GM19397 (cell line): ENCODE data around the gene ASCC3.
A peak's percentile ranks its signal among the peaks of the same experiment; 100 is the strongest.
"Not testable (repeated sequence)": the region's sequence is repeated elsewhere in the genome, so short reads cannot be mapped to it uniquely, and the experiment has no call there.

ENCODE experiments used
- ATAC-seq: cut with Tn5 transposase; IDR thresholded peaks from one replicate; pipeline ENCODE4 v1.9.1; 2021; ENCODE audit warnings: mild to moderate bottlenecking, moderate library complexity; ENCODE audit not compliant: unreplicated experiment

The ASCC3 gene

DNA sequence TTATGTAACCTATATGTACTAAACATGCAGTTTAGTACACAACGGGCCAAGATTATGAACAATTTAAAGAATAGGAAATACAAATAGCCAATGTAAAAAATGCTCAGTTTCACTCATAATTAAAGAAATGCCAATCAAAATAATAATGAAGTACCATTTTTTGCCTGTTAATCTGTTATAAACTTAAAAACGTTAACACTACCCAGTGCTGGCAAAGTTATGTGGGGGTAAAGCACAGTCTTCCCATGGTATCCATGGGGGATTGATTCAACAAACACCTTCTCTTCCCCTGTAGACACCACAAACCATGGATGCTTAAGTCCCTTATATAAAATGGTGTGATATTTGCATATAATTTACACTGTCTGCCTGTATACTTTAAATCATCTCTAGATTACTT lies 211.1 kb downstream of the ASCC3 start:
- no peak for ATAC-seq

DNA sequence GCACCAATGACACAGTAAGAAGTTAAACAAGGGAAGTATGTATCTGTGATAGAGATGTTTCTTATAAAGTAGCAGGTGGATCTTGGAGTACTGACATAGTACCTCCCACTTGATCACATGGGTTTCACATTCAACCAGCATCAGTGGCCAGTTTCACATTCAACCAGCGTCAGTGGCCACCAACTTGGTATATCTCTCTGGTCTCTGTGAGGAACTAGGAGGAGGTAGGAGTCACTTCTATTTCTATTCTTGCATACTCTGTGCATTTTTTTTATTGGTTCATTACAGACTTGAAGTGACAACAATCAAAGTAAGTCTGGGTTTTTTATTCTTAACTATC lies 216.1 kb downstream of the ASCC3 start:
- ATAC-seq: peak; percentile 99

DNA sequence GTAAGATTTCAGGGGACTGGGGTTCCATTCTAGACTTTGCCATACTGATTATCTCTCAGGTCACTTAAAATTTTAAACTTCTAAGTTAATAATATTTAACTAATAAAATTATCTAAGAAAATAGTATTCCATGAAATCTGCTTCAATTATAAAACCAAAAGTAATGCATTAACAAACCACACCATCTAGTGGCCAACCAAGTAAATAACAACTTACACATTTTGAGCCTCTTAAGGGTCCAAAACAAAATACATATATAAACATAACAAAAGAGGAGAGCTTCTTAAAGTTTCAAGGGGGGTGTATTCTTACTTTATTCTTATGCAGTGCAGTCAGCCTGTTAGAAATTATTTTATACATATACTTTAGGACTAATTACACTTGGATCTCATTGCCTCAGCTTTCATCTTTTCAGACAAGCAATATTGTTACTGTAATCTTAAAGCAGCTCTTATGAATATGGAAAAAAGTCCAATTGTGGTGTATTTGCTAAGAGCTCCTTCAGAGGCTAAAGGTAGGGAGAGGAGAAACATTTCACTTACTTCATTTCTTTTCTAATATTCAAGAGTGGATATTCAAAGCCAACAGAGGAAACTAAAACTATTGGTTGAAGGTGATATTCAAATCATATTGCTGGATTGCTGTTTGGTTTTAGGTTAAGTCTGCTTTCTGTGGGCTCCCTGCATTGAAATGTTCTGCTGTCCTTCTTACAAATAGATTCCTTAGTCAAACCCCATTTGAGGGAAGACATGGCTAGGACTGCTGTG lies 216.7 kb downstream of the ASCC3 start:
- ATAC-seq: peak; percentile 50

DNA sequence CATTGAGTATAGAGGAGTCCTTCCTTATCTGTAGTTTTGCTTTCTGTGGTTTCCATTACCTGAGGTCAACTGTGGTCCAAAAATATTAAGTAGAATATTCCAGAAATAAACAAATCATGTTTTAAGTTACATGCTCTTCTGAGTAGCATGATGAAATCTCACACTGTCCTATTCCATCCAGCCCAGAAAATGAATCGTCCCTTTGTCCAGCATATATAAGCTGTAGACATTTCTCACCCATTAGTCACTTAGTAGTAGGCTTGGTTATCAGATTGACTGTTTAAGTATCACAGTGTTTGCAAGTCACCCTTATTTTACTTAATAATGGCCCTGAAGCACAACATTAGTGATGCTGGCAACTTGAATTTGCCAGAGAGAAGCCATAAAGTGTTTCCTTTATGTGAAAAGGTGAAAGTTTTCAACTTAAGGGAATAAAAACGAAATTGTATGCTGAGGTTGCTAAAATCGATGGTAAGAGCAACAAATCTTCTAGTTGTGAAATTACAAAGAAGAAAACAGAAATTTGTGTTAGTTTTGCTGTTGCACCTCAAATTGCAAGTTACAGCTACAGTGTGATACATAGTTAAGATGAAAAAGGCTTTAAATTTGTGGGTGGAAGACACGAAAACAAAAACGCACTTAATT lies 217.8 kb downstream of the ASCC3 start:
- no peak for ATAC-seq

DNA sequence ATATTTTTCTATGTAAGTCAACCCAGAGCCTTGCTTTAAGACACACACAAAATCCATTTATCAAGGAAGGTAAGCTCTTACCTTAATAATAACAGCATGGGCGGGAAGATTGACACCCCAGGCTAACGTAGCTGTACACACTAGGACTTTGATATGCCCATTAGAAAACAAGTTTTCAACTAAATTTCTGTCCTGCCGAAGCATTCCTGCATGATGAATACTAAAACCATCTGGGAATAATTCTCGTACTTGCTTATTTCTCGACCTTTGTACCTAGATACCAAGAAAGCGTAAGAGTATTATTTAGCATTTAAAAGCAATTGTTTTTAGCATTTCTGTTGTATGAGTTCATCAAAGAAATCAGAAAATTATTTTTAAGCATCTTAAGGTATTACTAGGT lies 218.9 kb downstream of the ASCC3 start:
- no peak for ATAC-seq

DNA sequence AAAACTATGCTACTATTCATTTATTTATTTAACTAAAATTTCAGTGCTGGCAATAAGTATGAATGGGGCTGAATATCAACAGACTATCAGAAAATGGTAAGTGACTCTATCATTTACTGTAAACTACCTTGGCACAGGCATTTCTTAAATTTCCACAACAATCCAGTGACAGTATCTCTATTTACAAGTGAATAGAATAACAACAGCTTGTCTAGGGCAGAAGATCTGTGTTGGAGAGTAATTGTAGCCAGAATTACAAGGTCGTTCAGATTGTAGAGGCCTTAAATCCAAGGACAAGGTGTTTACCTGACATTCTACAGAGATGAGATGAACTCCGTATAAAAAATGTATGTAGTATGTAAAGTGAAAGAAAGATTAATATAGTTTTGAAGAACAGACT lies 222.6 kb downstream of the ASCC3 start:
- no peak for ATAC-seq

DNA sequence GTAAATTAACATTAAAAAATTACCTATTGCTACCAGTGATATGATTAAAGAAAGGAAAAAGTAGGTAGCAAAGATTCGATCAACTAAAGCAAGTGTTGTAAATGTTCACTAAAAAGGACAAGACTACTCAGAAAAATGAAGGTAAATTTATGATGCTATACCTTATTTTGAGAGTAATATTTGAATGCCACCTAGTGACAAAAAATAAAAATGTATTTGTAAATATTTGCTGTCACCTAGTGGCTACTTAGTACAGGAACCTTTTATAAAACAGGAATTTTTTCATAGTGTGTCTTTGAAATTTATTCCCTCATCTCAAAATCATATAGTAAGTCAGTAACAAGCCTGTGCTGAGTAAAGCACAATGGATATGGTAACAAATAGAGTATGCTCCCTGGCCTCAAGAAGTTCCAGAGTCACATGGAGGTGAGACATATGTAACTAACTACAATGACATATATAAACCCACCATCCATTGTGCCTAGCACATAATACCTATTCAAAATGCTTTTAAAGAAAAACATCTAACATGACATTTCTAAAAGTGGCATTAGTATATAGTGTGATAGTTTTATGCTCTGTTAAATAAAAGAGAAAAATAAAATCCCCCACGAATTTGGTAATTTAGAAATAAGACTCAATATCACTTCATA lies 223.3 kb downstream of the ASCC3 start:
- no peak for ATAC-seq

DNA sequence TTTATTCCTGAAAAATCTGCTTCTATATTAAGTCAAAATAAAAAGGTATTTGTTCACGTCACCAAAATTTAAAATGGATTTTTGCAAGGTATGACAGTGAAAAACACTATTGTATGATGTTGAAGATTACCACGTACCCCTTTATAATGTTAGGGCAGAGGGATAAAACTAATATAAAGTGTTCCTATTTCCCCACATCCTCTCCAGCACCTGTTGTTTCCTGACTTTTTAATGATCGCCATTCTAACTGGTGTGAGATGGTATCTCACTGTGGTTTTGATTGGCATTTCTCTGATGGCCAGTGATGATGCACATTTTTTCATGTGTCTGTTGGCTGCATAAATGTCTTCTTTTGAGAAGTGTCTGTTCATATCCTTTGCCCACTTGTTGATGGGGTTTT lies 240.0 kb downstream of the ASCC3 start:
- ATAC-seq: not testable (repeated sequence)

DNA sequence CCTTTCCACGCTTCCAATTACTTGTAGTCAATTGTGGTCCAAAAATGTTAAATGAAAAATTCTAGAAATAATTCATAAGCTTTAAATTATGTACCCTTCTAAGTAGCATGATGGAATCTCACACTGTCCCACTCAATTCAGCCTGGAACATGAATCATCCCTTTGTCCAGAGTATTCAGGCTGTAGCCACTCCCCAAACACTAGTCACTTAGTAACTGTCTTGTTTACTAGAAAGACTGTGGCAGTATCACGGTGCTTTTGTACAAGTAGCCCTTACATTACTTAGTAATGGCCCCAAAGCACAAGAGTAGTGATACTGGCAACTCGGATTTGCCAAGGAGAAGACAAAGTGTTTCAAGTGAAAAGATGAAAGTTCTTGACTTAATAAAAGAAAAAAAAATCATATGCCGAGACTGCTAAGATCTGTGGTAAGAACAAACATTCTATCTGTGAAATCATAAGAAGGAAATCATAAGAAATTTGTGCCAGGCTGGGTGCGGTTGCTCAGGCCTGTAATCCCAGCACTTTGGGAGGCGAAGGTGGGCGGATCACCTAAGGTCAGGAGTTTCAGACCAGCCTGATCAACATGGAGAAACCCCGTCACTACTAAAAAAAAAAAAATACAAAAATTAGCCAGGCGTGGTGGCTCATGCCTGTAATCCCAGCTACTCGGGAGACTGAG lies 247.9 kb downstream of the ASCC3 start:
- no peak for ATAC-seq

DNA sequence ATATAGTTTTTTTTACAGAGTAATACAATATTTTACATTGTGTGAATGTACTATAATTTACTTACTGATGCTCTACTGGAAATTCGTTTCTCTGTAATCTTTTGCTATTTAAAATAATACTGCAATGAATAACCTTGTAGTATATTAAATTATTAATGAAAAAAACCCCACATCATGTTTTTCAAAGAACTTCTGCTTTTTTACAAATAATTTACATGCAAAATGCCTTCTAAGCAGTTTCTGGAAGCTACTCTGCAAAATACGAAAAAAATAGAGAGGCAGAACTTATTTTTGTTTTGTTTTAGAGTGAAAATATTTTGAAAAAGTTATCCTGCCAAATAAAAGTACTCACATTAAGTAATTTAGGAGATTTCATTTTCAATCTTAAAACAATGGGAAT lies 250.6 kb downstream of the ASCC3 start:
- no peak for ATAC-seq

DNA sequence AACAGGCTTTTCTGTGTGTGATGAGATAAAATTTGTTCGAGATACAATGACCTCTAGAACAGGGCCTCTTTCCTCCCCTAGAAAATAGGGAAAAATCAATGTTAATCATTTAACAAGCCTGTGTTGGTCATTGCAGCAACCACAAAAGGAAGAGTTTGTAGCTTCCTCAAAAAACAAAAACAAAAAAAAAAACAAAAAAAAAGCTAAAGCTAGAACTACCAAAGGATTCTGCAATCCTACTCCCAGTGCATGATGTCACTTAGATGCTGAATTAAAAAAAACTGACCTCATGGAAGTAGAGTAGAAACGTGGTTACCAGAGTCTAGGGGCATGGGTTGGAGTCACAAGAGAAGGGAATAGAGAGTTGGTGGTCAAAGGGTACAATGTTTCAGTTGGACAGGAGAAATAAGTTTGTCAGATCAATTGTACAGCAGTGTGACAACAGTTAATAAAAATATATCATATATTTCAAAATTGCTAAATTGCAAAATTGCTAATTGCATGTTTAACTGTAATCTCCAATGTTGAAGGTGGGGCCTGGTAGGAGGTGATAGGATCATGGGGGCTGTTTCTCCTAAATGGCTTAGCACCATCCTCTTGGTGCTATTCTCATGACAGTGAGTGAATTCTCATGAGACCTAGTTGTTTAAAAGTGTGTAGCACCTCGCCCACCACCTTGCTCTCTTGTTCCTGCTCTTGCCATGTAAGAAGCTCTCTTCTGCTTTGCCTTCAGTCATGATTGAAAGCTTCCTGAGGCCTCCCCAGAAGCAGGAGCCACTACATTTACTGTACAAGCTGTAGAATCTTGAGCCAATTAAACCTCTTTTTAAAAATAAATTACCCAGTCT lies 253.0 kb downstream of the ASCC3 start:
- no peak for ATAC-seq

DNA sequence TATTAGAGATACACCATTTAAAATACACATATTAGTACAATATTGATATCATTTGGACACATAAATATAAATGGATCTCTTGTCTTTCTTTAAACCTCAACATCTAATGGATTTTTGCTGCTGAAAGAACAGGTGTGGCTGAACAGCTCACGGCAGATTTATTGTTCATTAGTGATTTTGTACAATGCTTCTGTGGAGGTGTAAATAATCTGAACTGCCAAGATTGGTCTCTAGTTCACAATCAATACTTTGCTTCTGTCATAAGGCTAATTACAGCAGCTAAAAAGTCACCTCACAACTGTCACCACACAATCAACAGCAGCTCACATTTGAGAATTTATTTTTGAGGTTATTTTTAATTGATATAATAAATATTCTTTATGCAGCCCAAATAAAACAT lies 254.4 kb downstream of the ASCC3 start:
- no peak for ATAC-seq

DNA sequence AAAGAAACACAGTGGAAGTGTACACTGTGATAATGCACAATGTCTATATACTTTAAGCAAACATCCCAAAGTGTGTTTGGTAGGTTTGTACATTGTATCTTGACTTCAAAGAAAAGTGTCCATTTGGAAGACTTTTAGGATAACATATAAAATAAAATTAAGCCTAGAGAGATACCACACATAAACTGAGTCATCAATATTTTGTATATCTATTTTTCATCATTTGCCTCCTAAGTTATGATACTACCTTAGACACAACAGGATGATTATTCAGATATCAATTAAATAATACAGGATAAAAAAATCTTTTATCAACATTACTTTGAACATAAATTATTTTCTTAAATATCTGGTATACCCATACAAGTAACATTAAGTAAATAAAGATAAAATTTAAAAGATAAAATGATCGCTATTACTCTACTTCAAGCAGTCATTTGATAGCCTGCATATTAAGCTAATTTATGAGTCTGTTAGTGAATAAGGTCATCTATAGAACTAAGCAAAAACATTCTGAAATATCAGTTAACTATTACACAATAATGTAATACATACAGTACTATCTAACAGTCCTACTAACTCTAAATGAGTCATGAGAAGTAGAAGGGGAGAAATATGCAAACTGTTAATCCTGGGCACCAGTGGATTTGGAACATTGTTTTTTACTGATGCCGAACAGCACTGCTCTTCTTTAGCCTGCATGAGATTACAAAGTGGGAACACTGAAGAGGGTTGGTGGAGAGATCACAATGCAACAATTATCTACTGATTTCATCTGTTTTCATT lies 258.0 kb downstream of the ASCC3 start:
- no peak for ATAC-seq

DNA sequence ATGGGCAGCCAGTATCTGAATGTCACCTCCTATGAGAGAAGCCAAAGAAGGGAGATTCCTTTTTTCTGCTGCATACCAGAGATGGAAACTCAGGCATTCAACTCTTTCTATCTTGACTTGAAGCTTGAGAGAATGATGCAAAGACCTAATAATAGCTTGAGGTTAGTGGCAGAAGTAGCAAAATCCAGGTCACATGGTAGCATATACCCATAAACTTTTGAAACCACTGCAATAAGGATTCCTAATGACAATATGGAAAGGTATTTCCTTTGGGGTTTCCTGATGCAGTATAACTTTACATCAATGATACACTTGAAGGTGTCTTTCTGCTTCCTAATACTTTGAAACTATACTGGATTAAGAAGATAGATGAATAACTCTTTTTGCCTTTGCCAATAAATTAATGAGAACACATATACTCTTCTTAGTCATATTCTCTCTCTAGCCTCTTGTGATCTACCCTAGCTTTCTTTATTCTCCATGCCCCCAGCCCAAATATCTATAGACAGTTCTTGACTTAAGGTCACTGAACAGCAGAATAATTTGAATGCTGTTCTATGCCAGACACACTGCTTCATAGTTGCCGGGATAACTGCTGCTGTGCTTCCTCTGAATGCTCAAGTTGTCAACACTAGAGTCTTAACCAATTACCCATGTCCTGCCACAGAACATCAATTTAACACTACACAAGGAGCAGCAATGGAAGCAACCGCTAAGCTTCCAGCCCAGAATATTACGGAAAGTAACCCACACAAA lies 260.9 kb downstream of the ASCC3 start:
- ATAC-seq: no peak

DNA sequence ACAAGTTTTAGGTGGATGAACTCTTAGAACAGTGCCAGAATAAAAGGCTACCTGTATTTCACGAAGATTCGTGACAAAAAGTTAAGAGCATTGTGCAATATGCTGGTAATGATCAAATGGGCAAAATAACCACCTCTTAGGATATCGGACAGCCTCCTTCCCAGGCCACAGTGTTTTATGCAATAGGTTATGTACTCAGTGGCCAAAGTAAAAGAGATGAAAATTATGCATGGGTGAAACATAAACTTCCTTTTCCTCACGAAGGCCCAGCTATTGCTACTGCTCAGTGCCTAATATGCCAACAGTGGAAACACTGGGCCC lies 262.8 kb downstream of the ASCC3 start:
- ATAC-seq: no peak

DNA sequence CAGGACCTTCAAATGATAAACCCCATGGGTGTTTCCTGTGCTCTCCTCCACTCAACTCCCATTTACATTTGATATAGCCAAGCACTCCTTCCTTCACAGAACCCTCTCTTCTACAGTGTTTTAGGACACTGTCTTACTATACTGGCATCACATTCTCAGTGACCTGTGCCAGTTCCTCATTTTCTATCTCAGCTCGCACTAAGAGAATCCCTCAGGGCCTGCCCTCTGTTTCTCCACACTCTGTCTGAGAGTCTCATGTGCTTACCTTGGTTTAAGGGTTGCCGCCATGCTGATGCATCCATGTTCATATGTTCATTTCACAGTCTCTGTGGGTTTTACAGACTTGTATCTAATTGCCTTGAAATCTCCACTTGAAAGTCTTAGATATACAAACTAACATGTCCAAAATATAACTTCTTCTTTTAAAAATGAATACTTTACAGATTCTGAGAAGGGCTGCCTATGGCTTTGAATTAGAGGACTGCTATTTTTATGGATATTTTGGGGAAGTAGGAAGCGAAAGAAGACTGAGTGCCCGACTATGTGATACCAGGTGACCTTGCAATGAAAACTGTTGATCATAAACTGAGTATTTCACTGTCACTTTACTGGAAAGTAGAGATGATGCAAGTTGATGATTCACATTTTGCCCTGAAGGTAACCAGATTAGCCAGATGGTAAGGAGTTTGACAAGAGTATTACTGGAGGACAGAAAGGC lies 263.3 kb downstream of the ASCC3 start:
- no peak for ATAC-seq

DNA sequence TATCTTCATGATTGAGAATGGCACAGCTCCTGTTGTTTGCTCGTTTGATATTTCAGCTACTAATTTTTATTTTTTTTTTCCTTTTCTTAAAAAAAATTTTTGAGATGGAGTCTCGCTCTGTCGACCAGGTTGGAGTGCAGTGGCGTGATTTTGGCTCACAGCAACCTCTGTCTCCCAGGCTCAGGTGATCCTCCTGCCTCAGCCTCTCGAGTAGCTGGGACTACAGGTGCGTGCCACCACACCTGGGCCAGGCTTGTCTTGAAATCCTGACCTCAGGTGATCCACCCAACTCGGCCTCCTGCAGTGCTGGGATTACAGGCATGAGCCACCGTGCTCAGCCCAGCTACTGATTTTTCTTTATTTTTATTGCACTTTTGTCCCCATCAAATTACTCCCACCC lies 266.2 kb downstream of the ASCC3 start:
- no peak for ATAC-seq

DNA sequence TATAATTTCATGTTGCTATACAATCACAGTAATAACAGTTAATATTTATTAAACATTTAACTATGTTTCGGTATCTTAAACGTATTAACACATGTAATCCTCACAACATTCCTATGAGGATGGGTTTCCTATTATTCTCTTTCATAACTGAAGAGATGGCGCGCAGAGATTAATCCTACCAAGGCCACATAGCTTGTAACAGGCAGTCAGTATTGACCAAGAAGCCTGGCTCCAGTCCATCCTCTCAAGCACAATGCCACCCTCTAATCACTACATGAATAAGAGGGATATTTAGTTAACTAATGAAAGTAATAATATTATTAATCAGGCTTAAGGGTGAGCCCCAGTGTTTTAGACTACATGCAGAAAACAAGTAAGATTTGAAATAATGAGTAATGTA lies 266.7 kb downstream of the ASCC3 start:
- ATAC-seq: no peak

DNA sequence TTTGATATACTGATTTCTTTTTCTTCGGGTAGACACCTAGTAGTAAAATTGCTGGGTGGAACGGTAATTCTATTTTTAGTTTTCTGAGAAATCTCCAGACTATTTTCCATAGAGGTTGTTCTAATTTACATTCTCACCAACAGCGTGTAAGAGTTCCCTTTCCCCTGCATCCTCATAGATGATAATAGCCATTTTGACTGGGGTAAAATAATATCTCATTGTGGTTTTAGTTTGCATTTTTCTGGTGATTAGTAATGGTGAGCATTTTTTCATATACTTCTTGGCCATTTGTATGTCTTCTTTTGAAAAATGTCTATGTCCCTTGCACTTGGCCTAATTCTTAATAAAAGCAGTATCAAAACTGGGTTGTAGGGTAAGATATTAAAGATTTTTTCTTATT lies 267.5 kb downstream of the ASCC3 start:
- ATAC-seq: no peak
